Measurements from ENCODE around the gene TRIM5.

The TRIM5 gene

GRCh38 chr11:5625281-5625680 is 59.6 kb downstream of the TRIM5 start:
- H3K27ac Mint-ChIP-seq = peak overlapping the region; percentile 88
- H3K36me3 Mint-ChIP-seq = peaks cover 4 to 9% of the 10 kb centered on the region in 2 donors
- ATAC-seq (replicated peaks) (peak in 1 of 2 donors; percentile 4), DNase-seq (no peak)
- H3K27me3 Mint-ChIP-seq = no peaks in the 10 kb centered on the region
- H3K4me1 Mint-ChIP-seq = peaks cover 29 to 52% of the 10 kb centered on the region in 2 donors
- H3K9me3 Mint-ChIP-seq = peaks cover 1 to 4% of the 10 kb centered on the region in 2 donors
- peak overlapping the region; percentile 79 to 89 for H3K4me3 Mint-ChIP-seq

GRCh38 chr11:5624489-5625279 is 60.2 kb downstream of the TRIM5 start, which contains the start of gene TRIM34:
Gene TRIM34, plus strand, starts transcription at chr11:5625001. Its CDS starts 7,331 bp downstream, at chr11:5632332.
- DNase-seq = peak; percentile 66
- Mint-ChIP-seq H3K9me3 (peaks cover 1 to 4% of the 10 kb centered on the region in 2 donors), H3K4me1 (peaks cover 27 to 48% of the 10 kb centered on the region in 2 donors), H3K36me3 (peaks cover 2 to 7% of the 10 kb centered on the region in 2 donors), H3K27ac (peak within 1 kb of the TSS; percentile 89), H3K4me3 (peak within 1 kb of the TSS; percentile 79 to 89), H3K27me3 (no peaks in the 10 kb centered on the region)
- ATAC-seq (replicated peaks) = peak; percentile 98 to 99

- DNase-seq (no peak), ATAC-seq (replicated peaks) (no peak)
- Mint-ChIP-seq H3K9me3 (no peaks in the 10 kb centered on the region), H3K4me1 (peaks cover 27 to 35% of the 10 kb centered on the region in 2 donors), H3K27ac (no peak overlapping the region), H3K36me3 (peaks cover 2 to 7% of the 10 kb centered on the region in 2 donors), H3K27me3 (no peaks in the 10 kb centered on the region), H3K4me3 (peak overlapping the region in 1 of 2 donors; percentile 37)
Observed at GRCh38 chr11:5622802-5623201, 62.1 kb downstream of the TRIM5 start.

- no peaks in the 10 kb centered on the region for H3K9me3 Mint-ChIP-seq
- H3K4me3 Mint-ChIP-seq = no peak overlapping the region
Observed at GRCh38 chr11:5621580-5621979, 63.3 kb downstream of the TRIM5 start.

GRCh38 chr11:5620651-5621521 is 64.0 kb downstream of the TRIM5 start:
- Mint-ChIP-seq H3K4me3 (no peak overlapping the region), H3K36me3 (peaks cover 0 to 2% of the 10 kb centered on the region in 2 donors), H3K9me3 (no peaks in the 10 kb centered on the region), H3K27ac (peak overlapping the region; percentile 14), H3K27me3 (no peaks in the 10 kb centered on the region), H3K4me1 (peaks cover 10 to 16% of the 10 kb centered on the region in 2 donors)
- ATAC-seq (replicated peaks) = no peak
- DNase-seq = no peak

More at GRCh38 chr11:5621580-5621979, 63.3 kb downstream of the TRIM5 start:
- peaks cover 16 to 23% of the 10 kb centered on the region in 2 donors for H3K4me1 Mint-ChIP-seq
- H3K27ac Mint-ChIP-seq = no peak overlapping the region
- no peaks in the 10 kb centered on the region for H3K27me3 Mint-ChIP-seq
- peaks cover 2 to 4% of the 10 kb centered on the region in 2 donors for H3K36me3 Mint-ChIP-seq
- no peak for DNase-seq
- ATAC-seq (replicated peaks) = no peak

- no peaks in the 10 kb centered on the region for H3K9me3 Mint-ChIP-seq
- no peak for DNase-seq
- H3K4me1 Mint-ChIP-seq = peaks cover 0 to 2% of the 10 kb centered on the region in 2 donors
- peaks cover 0 to 2% of the 10 kb centered on the region in 2 donors for H3K36me3 Mint-ChIP-seq
- no peak for ATAC-seq (replicated peaks)
- H3K27ac Mint-ChIP-seq = no peak overlapping the region
- H3K27me3 Mint-ChIP-seq = no peaks in the 10 kb centered on the region
- no peak overlapping the region for H3K4me3 Mint-ChIP-seq
Observed at GRCh38 chr11:5618807-5619206, 66.1 kb downstream of the TRIM5 start.
